Measurements from ENCODE around the gene XYLT1.
"Not testable (repeated sequence)": the region's sequence is repeated elsewhere in the genome, so short reads cannot be mapped to it uniquely, and the experiment has no call there.

Gene XYLT1

DNA sequence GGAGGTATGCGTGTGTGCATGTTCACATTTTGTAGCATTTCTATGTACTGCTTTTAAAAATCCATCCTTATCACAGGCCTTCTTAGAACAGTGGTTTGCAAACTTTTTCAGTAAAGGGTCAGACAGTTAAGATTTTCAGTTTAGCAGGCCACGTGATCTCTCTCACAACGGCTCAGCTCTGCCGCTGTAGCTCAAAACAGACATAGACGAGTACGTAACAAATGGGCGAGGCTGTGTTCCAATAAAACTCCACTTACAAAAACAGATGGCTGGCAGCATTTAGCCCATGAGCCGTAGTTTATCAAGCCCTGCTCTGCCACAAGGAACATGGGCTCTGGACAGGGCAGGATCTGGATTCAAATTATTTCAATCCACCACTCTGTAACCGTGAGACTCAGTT is 141.8 kb downstream of the XYLT1 start:
- no peak for DNase-seq

DNA sequence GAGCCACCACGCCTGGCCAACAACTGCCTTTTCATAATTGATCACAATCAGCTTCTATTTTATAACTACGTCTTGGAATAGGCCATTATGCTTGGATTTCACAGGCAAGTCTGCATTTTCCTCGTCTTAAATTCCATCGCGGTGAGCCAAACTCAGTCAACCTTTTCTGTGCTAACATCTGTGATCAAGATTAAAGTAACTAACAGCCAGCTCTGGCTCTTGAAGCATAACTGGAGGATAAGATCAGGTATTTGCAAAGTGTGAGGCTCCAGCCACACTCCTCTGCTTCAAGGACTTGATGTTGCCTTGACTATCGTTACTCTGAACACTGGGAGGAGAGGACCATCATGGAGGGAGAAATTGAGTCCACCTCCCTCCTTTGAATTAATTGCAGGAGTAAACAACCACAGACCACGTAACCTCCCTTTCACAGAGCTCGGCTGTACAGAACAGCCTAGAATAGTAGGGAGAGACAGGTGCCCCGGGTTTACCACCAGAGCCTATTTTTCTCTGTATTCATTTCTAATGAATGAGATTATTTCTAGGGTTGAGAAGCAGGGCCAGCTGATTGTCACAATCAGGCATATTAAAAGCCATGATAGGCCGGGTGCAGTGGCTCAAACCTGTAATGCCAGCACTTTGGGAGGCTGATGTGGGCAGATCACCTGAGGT is 143.0 kb downstream of the XYLT1 start:
- no peak for DNase-seq

DNA sequence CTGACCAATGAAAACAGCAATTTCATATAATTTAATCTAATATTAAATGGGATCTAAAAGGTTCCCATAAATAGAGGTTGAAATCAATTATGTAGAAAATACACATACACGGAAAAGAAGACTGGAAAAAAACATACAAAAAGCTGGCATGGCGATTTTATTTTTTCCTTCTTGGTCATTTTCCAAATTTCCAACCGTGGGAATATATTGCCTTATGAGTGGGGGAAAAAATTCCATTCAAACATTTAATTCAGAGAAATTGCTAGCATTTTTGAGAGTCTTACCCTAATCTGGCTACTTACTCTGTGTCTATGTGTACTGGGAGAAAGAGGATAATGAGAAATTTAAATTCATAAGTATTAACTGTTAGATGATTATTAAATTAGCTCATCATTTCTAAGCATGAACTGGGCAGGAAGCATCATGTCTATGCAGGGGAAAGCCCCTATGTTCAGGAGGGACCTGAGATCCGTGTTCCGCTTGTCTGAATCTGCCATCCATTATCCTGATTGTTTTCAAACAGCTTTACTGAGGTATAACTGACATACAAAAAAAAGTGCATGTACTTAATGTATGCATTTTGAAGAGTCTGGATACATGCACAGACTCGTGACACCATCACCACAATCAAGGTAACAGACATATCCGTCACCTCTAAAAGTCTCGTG is 145.2 kb downstream of the XYLT1 start:
- DNase-seq, result no peak

DNA sequence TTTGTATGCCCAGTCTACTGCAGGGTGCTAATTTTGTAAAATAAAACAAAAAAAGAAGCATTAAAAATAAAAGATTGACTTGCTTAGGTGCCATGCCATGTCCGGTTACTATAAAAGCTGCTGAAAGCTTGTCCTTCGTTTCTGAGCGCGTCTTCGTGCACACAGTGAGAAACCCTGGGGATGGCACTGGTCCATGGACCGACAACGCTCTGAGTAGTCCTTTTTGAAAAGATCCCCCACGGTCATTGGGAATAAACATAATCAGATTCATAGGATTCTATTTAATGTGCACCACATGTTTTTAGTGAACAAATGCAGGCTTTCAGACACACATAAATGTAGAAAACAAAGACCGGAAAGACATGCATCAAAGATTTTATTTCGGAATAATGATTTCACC is 146.3 kb downstream of the XYLT1 start:
- no peak for DNase-seq

DNA sequence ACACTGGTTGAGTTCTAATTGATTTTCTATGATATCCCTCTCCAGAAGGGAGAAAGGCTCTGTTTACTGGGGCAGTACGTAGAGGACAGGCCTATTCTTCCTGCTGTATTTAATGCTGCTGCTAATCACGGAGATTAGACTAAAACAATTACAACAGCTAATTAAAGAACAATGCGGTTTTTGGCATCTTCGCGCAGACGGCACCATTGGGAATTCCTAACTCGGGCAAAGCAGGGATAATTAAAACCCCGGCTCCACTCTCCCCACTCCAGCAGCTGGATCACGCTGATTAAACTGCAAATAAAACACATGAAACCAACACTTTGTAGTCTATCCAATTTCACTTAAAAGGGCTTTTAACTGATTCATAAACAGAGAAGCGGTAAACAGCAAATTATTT is 147.6 kb downstream of the XYLT1 start:
- no peak for DNase-seq

DNA sequence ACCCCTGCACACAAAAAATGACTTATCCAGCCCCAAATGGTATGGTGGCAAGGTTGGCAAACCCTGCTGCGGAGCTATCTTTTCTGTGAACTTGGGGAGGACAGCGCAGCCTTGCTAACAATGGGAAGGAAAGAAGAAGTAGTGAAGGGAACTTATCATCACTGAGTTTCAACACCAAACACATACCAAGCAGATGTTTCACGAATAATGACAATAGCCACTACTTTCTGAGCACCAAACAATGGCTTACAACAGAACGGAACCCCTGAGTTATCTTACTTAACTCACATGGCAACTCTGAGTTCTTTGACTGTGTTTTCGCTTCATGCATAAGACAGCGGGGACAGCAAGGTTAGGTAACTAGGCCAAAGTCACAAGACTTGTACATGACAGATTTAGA is 148.9 kb downstream of the XYLT1 start:
- DNase-seq, result no peak

DNA sequence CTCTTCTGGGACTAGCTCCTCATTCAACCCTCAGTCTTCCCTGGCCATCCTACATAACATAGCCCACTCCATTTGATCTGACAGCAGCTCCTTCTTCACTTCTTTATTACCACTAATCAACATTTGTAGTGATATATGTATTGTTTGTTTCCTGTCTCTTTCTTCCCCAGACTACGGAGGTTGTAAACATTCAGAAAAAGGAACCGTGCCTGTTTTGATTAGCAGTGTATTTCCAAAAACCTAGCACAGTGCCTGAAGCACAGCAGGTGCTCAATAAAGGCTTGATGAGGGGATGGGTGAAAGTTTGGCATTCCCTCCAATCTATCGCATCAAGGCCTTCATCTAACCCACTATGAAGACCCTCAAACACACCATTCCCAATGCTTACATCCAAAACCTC is 150.8 kb downstream of the XYLT1 start:
- no peak for DNase-seq

DNA sequence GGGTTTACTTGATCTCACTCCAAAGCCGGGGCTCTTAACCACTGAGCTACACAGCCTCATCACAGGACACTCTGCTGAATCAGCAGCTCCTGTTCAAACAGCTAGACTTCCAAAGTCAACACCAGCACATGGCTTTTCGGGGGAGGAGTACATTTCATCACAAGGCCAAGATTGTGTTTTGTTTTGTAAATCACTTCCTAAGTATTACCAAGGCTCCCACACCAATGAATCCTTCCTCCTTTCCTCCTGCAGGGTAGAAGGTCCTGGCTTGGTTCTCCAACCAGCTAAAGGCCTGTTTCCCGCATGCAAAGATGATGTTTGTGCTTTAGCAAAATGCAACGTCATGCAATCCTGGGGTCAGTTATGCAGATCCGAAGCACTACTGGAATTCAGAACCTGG is 152.5 kb downstream of the XYLT1 start:
- DNase-seq, result no peak

DNA sequence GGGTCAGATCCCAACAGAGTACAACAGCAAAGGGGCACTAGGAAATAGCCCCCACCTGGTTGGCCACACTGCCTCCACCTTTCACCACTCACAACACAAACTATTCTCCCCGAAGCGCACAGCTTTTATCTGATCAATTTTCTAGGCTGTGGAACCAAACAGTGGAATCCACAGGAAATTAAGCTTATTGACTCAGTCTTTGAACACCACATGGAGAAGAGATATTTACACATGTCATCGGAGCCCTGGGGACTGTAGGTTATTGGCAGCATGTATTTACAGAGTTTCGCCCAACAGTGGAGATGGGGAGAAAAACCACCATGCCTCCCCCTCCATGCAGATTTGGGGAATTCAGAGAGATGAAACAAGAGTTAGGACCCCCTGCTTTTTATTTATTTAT is 154.8 kb downstream of the XYLT1 start:
- DNase-seq, result no peak

DNA sequence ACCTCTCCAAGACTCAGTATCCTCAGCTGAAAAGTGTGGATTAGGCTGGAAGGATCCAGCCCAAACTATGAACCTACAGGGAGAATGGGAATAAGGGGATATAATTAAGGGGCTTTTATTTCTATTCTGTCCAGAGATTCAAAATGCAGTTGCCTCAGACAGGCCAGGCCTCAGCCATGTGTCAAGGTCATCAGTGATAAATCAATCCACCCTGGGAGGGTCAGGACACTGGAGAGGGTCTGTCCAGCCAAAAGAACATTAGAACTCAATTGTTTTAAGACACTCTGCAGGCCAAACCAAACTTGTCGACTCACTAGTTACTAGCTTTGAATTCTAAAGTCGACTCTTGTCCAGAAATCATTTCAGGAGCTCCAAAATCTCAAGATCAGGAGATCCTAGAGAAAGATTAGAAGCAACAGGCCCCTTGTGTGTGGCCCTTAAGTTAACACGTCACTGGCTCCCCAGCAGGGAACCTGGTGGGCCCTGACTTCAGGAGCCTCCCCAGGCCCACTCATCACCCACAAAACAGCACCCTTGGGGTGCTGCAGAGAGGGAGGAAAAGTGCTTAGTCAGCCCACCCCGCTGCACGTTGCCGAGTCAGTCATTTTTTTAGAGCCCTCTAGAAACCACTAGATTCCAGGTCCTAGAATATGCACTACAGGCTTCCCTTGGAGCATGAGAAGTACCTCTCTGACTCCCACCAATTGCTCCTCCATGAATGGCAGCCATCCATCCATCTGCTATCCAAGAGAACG is 156.8 kb downstream of the XYLT1 start:
- no peak for DNase-seq

DNA sequence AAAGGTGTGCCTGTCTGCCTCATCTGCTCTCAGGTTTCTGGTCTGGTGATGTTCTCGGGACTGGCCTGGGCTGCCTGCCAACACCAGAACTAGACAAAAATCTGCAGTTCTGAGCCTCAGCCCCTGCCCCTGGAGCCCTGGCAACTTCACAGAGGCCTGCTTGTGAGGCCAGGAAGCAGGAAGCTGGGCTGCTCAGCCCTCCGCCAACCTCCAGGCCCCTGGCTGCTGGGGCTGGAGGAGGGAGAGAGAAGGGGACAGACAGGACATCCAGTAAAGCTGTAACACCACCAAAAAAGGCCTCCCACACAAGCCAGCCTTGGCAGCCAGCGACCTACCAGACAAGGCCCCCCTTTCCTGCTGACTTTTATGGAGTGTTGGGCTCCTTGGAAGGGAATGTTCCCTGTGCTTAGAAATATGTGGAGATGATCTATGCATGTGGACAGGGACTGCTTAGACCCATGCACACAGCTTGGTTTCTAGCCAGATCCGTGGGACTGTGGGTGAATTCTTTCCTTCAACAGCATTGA is 157.6 kb downstream of the XYLT1 start:
- no peak for DNase-seq

DNA sequence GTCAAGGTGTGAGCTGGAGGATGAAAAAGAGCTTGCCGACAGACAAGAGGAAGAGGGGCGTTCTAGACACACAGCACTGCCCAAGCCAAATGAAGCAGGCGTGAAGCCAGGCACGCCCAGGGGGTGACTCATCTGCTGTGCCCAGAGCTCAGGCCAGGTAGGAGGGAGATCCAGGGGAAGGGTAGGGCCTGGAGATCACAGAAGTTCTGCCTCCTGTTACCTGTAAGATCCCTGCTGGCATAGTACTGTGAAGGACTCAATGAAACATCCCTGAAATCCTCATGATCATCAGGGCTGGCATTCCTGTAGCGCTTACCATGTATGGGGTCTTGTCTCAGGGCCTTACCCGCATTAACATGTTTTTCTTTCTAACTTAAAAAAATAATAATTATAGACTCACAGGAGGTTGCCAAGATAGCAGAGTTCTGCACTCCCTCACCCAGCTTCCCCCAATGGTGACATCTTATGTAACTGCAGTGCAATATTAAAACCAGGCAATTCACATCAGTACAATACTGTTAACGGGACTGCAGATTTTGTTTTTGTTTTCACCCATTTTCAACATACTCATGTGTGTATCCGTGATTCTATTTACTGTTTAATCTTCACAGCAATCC is 158.6 kb downstream of the XYLT1 start:
- no peak for DNase-seq

DNA sequence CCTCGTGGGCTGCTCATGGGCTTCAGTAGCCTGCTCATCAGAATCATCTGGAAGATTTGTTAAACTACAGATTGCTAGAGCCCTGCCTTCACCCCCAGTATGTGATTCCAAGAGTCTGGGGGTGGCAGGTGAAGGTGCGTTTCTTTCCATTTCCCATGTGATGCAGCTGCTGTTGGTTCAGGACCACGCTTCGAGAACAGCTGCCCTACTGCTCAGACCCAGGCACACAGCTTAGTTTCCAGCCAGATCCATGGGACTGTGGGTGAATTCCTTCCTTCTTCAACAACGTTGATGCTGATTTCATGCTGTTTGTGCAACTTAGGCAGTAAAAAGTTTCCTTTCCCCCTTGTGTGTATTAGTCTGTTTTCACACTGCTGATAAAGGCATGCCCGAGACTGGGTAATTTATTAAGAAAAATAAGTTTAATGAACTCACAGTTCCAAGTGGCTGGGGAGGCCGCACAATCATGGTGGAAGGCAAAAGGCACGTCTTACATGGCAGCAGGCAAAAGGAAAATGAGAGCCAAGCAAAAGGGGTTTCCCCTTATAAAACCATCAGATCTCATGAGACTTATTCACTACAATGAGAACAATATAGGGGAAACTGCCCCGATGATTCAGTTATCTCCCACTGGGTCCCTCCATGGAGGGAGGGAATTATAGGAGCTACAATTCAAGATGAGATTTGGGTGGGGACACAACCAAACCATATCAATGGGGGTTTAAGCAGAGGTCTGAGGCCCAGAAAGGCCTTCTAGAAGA is 159.2 kb downstream of the XYLT1 start:
- DNase-seq, result no peak

DNA sequence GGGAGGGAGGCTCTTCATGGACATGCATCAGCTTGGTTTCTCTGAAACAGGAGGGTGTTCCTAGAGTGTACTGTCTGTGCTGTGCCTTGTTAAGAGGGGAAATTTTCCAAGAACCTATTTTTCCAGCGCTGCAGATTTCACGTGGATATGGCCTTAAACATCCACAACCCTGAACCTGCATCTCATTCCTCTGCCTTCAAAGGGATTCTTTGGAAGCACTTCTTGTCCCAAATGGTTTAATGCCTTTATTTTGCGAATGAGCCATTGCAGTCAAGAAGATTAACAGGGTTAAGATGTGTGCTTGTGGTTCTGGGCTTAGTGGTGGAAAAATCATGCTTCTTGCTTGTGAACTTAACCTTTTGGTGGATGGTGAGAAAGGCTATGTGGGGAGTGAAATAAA is 161.2 kb downstream of the XYLT1 start:
- DNase-seq, result no peak

DNA sequence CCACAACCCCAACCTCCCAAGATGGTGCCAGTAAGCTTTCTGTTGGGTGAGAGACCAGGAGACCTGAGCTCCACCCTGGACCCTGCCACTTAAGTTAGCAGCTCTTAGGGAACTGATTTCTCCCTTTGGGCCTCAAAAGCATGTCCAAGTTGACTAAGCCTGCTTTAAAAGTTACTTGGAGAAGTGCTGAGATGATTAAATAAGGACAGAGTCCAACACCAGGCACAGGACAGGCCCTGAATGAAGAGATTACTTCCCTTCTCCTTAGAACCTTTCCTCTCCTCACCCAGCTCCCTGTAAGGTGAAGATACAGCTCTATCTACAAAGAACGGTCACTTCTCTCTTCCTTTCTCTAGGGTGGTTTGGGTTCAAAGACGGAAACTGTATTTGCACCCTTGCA is 162.6 kb downstream of the XYLT1 start:
- DNase-seq, result no peak

DNA sequence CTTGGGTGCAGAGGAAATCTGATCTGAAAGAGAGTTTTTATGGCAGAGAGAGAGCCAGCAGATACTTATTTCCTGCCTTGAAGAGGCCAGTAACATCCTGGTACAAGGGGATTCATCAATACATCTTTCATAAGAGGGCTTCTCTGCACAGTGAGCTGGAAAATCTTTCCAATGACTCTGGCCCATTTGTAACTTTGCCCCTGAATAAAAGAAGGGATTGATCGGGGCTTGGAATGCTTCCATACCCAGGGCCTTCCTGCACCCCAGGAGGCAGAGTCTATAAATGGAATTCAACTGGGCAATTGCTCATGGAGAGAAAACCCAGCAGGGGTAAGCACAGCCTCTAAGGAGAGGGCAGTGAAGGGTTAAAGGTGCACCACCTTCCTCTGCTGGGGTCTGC is 163.3 kb downstream of the XYLT1 start:
- DNase-seq, result no peak

DNA sequence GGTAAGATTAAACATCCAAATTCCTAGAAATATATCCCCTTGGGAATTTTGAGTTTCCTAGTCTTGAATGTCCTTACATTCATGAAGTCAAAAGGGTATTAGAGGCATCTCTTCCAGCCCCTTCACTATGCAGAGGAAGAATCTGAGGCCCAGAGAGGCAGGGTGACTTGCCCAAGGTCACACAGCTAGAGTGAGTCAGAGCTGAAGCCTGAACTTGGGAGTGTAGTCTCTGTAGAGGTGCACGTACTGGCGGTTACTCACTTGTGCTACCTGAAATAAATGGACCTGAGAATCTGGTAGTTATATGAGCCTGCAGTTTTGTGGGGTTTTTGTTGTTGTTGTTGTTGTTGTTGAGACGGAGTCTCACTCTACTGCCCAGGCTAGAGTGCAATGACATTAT is 164.0 kb downstream of the XYLT1 start:
- no peak for DNase-seq

DNA sequence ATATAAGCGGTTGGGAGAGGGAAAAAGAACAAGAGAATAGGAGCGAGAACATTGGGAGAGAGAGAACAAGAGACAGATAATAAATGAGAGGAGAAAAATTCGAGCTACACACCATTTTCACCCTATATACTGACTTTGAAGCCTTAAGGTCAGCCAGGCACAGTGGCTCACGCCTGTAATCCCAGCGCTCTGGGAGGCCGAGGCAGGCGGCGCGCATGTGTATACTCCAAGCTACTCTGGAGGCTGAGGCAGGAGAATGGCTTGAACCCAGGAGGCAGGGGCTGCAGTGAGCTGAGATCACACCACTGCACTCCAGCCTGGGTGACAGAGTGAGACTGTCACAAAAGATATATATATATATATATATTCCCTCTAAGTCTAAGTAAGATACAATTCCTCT is 164.5 kb downstream of the XYLT1 start:
- not testable (repeated sequence) for DNase-seq

DNA sequence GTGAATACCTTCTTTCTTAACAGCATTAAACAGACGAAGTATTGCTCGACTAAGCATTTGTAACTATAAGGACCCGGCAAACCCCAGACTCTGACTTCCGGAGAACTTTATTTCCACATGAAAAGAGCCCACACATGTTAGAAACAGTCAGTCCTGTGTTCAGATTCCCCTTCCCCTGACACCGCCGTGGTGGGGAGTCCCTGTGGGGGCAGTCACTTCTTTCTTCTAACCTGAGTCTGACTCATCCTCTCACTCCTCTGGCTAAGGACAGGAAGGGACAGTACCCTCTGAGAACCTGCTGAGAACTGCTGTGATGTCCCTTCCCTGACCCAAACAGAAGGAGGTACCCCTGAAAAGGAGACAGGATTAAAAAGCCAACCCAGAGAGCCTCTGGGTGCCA is 165.1 kb downstream of the XYLT1 start:
- no peak for DNase-seq

DNA sequence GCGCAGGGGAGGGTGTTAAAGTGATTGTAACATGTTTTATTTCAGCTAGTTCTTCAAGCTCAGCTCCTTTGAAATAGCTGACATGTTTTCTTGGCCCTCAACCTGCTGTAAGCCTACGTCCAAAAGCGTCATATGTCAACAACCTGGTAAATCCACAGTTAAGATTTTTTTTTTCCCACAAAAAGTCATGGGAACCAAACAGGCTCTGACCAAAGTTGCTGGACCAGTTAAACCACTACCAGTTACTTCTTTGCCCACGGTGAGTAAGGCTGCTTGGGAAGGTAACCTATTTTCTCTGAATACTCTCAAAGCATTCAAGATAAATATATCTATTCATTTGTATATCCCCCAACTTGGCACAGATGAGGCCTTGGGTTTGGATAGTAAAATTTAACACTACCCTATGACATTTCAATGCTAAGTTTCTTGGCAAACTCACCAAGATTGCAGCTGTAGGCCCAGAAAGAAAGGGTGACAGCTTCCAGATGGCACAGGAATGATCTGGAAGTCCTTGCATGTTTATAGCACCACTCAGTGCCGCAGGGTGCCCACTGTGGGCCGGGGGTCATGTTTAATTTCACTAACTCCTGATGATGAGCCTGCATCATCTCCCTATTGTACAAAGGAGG is 166.2 kb downstream of the XYLT1 start:
- DNase-seq, result no peak

DNA sequence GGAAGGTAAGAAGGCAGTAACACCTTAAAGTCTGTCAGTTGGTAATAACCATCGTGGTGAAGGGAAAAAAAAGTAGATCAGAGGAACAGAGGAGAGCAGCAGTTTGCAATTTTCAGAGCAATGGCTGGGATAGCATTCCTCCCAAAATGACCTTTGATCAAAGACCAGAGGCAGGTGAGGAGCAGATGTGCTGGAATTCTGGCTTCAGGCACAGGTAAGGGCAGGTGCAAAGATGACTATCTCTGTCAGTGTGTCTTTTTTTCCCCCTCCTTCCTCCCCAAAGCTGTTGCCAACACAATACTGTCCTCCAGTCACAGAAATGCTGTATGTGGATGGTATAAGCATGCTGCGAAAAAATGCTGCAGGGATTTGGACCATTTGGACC is 166.7 kb downstream of the XYLT1 start:
- DNase-seq, result no peak

DNA sequence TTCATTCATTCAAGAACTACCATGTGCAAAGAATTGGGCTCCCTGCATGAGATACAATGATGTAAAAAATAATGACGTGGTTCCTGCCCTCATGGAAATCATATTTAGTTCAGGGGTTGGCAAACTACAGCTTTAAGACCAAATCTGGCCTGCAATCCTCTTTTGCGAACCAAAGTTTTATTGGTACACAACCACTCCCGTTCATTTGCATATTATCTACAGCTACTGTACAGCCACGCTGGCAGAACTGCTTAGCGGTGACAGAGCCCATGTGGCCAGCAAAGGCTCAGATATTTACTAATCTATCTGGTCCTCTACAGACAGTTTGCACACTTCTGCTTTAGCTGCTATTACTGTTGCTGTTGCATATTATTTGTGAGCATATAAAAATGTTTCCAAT is 167.7 kb downstream of the XYLT1 start:
- DNase-seq, result peak; percentile 1

Data from NCI-H526 treated with DMSO at 0.1 percent for 48 hours (cell line).